Measurements from ENCODE around the gene COX14.

Gene COX14

GRCh38 chr12:50089730-50090129, 22.3 kb upstream of the COX14 start:
- Mint-ChIP-seq H3K4me3 (no peak overlapping the region), H3K4me1 (ENCODE audit: low read depth in 2 of 2) (peaks cover 12 to 30% of the 10 kb centered on the region in 2 donors), H3K9me3 (no peaks in the 10 kb centered on the region), H3K27ac (no peak overlapping the region), H3K27me3 (no peaks in the 10 kb centered on the region), H3K36me3 (ENCODE audit: insufficient read depth) (peaks cover 59% of the 10 kb centered on the region)
- DNase-seq = no peak
- no peak for ATAC-seq (replicated peaks)

- Mint-ChIP-seq H3K4me3 (no peak overlapping the region), H3K36me3 (ENCODE audit: insufficient read depth) (peaks cover 65% of the 10 kb centered on the region), H3K9me3 (no peaks in the 10 kb centered on the region), H3K27me3 (no peaks in the 10 kb centered on the region), H3K4me1 (ENCODE audit: low read depth in 2 of 2) (peaks cover 12 to 26% of the 10 kb centered on the region in 2 donors), H3K27ac (no peak overlapping the region)
- ATAC-seq (replicated peaks) = no peak
- no peak for DNase-seq
Observed at GRCh38 chr12:50090391-50090790, 21.6 kb upstream of the COX14 start.

GRCh38 chr12:50097952-50098351, 14.1 kb upstream of the COX14 start:
- peak overlapping the region in 1 of 2 donors; percentile 81 for H3K27ac Mint-ChIP-seq
- no peak overlapping the region for H3K4me3 Mint-ChIP-seq
- H3K36me3 Mint-ChIP-seq (ENCODE audit: insufficient read depth) = peaks cover 72% of the 10 kb centered on the region
- no peak for DNase-seq
- no peaks in the 10 kb centered on the region for H3K9me3 Mint-ChIP-seq
- no peaks in the 10 kb centered on the region for H3K27me3 Mint-ChIP-seq
- no peaks in the 10 kb centered on the region for H3K4me1 Mint-ChIP-seq (ENCODE audit: low read depth in 2 of 2)
- no peak for ATAC-seq (replicated peaks)

- Mint-ChIP-seq H3K27me3 (no peaks in the 10 kb centered on the region), H3K27ac (peak overlapping the region in 1 of 2 donors; percentile 31), H3K4me1 (ENCODE audit: low read depth in 2 of 2) (no peaks in the 10 kb centered on the region), H3K9me3 (no peaks in the 10 kb centered on the region), H3K36me3 (ENCODE audit: insufficient read depth) (peaks cover 61% of the 10 kb centered on the region), H3K4me3 (no peak overlapping the region)
- ATAC-seq (replicated peaks) (no peak), DNase-seq (no peak)
Observed at GRCh38 chr12:50099302-50100008, 12.6 kb upstream of the COX14 start.

GRCh38 chr12:50100561-50100960, 11.5 kb upstream of the COX14 start:
- ATAC-seq (replicated peaks) = no peak
- Mint-ChIP-seq H3K27ac (peak overlapping the region in 1 of 2 donors; percentile 31), H3K4me1 (ENCODE audit: low read depth in 2 of 2) (no peaks in the 10 kb centered on the region), H3K36me3 (ENCODE audit: insufficient read depth) (peaks cover 50% of the 10 kb centered on the region), H3K27me3 (no peaks in the 10 kb centered on the region), H3K9me3 (no peaks in the 10 kb centered on the region), H3K4me3 (no peak overlapping the region)
- no peak for DNase-seq

GRCh38 chr12:50101663-50102062, 10.4 kb upstream of the COX14 start:
- ATAC-seq (replicated peaks) (no peak), DNase-seq (no peak)
- no peaks in the 10 kb centered on the region for H3K4me1 Mint-ChIP-seq (ENCODE audit: low read depth in 2 of 2)
- no peak overlapping the region for H3K27ac Mint-ChIP-seq
- H3K4me3 Mint-ChIP-seq = no peak overlapping the region
- no peaks in the 10 kb centered on the region for H3K9me3 Mint-ChIP-seq
- no peaks in the 10 kb centered on the region for H3K27me3 Mint-ChIP-seq
- peaks cover 41% of the 10 kb centered on the region for H3K36me3 Mint-ChIP-seq (ENCODE audit: insufficient read depth)

GRCh38 chr12:50102131-50102531, 9.9 kb upstream of the COX14 start:
- no peaks in the 10 kb centered on the region for H3K4me1 Mint-ChIP-seq (ENCODE audit: low read depth in 2 of 2)

GRCh38 chr12:50102646-50103309, 9.3 kb upstream of the COX14 start:
- Mint-ChIP-seq H3K9me3 (no peaks in the 10 kb centered on the region), H3K27ac (peak overlapping the region in 1 of 2 donors; percentile 77), H3K36me3 (ENCODE audit: insufficient read depth) (peaks cover 30% of the 10 kb centered on the region), H3K27me3 (no peaks in the 10 kb centered on the region), H3K4me3 (no peak overlapping the region), H3K4me1 (ENCODE audit: low read depth in 2 of 2) (no peaks in the 10 kb centered on the region)
- ATAC-seq (replicated peaks) = no peak
- no peak for DNase-seq

More at GRCh38 chr12:50102131-50102531, 9.9 kb upstream of the COX14 start:
- Mint-ChIP-seq H3K27ac (no peak overlapping the region), H3K9me3 (no peaks in the 10 kb centered on the region), H3K36me3 (ENCODE audit: insufficient read depth) (peaks cover 37% of the 10 kb centered on the region), H3K4me3 (no peak overlapping the region), H3K27me3 (no peaks in the 10 kb centered on the region)
- ATAC-seq (replicated peaks) (no peak), DNase-seq (no peak)

GRCh38 chr12:50103351-50103750, 8.7 kb upstream of the COX14 start:
- ATAC-seq (replicated peaks) = no peak

GRCh38 chr12:50103767-50104321, 8.2 kb upstream of the COX14 start, which contains the start of gene GPD1:
GPD1 (plus strand) TSS chr12:50104008; CDS start chr12:50104051, 43 bp downstream.
- Mint-ChIP-seq H3K4me1 (ENCODE audit: low read depth in 2 of 2) (no peaks in the 10 kb centered on the region), H3K4me3 (no peak within 1 kb of the TSS), H3K9me3 (no peaks in the 10 kb centered on the region), H3K27me3 (no peaks in the 10 kb centered on the region), H3K36me3 (ENCODE audit: insufficient read depth) (peaks cover 20% of the 10 kb centered on the region), H3K27ac (peak within 1 kb of the TSS in 1 of 2 donors; percentile 77)
- DNase-seq (no peak), ATAC-seq (replicated peaks) (no peak)

More at GRCh38 chr12:50103351-50103750, 8.7 kb upstream of the COX14 start:
- Mint-ChIP-seq H3K4me3 (no peak overlapping the region), H3K4me1 (ENCODE audit: low read depth in 2 of 2) (no peaks in the 10 kb centered on the region), H3K27me3 (no peaks in the 10 kb centered on the region), H3K9me3 (no peaks in the 10 kb centered on the region), H3K27ac (peak overlapping the region in 1 of 2 donors; percentile 77), H3K36me3 (ENCODE audit: insufficient read depth) (peaks cover 24% of the 10 kb centered on the region)
- no peak for DNase-seq

GRCh38 chr12:50104417-50105366, 7.3 kb upstream of the COX14 start:
- ATAC-seq (replicated peaks) (no peak), DNase-seq (no peak)
- Mint-ChIP-seq H3K27ac (no peak overlapping the region), H3K9me3 (no peaks in the 10 kb centered on the region), H3K4me3 (no peak overlapping the region), H3K27me3 (no peaks in the 10 kb centered on the region), H3K36me3 (ENCODE audit: insufficient read depth) (peaks cover 11% of the 10 kb centered on the region), H3K4me1 (ENCODE audit: low read depth in 2 of 2) (no peaks in the 10 kb centered on the region)

- no peaks in the 10 kb centered on the region for H3K27me3 Mint-ChIP-seq
- no peak overlapping the region for H3K4me3 Mint-ChIP-seq
- H3K27ac Mint-ChIP-seq = peak overlapping the region in 1 of 2 donors; percentile 29
- peaks cover under 1% of the 10 kb centered on the region for H3K36me3 Mint-ChIP-seq (ENCODE audit: insufficient read depth)
- peaks cover 4 to 5% of the 10 kb centered on the region in 2 donors for H3K4me1 Mint-ChIP-seq (ENCODE audit: low read depth in 2 of 2)
- no peak for DNase-seq
- H3K9me3 Mint-ChIP-seq = no peaks in the 10 kb centered on the region
- ATAC-seq (replicated peaks) = no peak
Observed at GRCh38 chr12:50105913-50106450, 6.1 kb upstream of the COX14 start.

GRCh38 chr12:50106907-50107306, 5.1 kb upstream of the COX14 start:
- H3K27ac Mint-ChIP-seq = no peak overlapping the region
- H3K36me3 Mint-ChIP-seq (ENCODE audit: insufficient read depth) = peaks cover 1% of the 10 kb centered on the region
- H3K9me3 Mint-ChIP-seq = no peaks in the 10 kb centered on the region
- H3K4me3 Mint-ChIP-seq = no peak overlapping the region
- DNase-seq (no peak), ATAC-seq (replicated peaks) (no peak)
- H3K27me3 Mint-ChIP-seq = no peaks in the 10 kb centered on the region
- H3K4me1 Mint-ChIP-seq (ENCODE audit: low read depth in 2 of 2) = peaks cover 4 to 8% of the 10 kb centered on the region in 2 donors

Data from effector memory CD8-positive, alpha-beta T cell (primary cell).